ENCODE measurements around the gene POU2F1.

- TF ChIP-seq CTCF (IDR thresholded peaks at IDR 0.05) = no peak
- TF ChIP-seq EZH2 (IDR thresholded peaks at IDR 0.05; ENCODE audit: borderline replicate concordance, insufficient read depth, low read depth, low read length, poor library complexity, severe bottlenecking) = no peak
Observed at GRCh38 chr1:167428395-167428794, 207.7 kb downstream of the POU2F1 start.
